GM18520 (cell line): Measurements from ENCODE around the gene VTI1A.
"Not testable (repeated sequence)": the region's sequence is repeated elsewhere in the genome, so short reads cannot be mapped to it uniquely, and the experiment has no call there.

ENCODE experiments used
- ATAC-seq: cut with Tn5 transposase; IDR thresholded peaks from one replicate; pipeline ENCODE4 v1.9.1; 2021; ENCODE audit not compliant: unreplicated experiment

The VTI1A gene

DNA sequence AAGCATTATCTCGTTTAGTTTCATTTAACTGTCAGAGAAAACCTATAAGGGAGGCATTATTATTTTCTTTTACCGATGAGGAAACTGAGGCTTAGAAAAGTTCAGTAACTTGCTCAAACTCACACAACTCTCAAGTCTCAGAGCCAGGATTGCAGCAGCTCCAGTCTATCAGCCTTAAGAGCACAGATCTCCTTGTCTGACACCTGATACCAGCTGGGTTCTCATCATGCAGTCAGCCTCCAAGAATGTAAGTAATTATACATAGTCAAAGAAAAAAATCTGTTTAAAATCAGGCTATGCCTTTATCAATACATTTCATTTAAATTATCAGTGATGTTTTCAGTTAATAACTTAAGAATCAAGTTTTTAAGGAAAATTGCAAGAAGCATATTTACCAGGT, 266.4 kb downstream of the VTI1A start:
- no peak for ATAC-seq

DNA sequence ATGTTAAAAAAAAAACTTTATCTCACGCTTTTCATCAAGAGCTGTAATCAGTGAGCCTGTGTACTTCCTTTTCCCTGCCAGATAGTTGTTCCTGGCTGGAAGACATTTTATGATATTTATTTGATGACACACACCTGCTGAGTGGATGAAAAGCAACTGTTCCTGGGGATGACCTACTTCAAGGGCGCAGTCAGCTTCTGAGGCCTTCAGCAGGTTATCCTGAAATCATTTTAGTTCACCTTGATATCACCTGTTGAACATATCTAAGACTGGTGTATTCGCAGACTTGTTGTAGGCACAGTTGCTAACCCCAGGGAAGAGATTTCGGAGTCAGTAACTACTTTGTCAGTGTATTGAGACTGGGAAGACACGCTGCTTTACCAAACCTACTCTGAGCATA, 268.6 kb downstream of the VTI1A start:
- no peak for ATAC-seq

DNA sequence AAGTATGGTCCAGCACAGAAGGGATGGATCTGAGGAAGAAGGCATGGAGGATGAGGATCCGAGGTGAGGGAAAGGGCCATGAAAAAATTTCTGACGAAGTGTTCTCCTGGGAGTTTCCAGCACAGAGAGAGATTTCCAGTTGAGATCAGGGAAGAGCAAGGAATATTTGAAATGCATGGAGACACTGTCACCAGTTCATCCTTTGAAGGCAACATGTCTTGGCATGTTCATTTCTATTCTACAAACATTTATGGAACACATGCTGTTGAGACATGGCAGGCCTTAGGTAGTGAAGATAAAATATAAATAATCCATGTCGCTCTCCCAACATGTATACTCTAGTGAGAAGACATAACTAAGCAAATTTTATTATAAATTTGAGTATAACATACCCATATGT, 269.1 kb downstream of the VTI1A start:
- ATAC-seq = no peak

DNA sequence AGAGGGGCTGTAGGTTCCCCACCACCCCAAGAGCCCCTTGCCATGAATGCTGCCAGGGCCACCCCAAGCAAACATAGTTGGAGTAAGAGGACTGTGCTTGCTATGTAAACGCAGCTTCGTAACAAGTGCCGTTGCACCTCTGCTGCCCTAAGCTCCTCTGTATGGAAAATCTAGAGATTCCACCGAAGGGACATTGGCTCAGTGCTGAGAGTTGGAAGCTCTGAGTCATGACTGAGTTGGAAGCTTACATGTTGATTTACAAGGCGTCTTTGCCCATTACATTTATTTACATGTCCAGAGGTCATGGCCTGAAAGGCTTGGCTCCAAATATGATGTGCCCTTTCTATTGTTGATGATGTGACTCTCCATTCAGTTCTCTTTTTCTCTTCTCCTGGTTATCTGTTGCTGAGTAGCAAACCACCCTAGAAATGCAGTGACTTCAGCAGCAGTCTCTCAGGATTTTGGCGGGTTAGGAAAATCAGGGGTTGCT, 270.0 kb downstream of the VTI1A start:
- no peak for ATAC-seq

DNA sequence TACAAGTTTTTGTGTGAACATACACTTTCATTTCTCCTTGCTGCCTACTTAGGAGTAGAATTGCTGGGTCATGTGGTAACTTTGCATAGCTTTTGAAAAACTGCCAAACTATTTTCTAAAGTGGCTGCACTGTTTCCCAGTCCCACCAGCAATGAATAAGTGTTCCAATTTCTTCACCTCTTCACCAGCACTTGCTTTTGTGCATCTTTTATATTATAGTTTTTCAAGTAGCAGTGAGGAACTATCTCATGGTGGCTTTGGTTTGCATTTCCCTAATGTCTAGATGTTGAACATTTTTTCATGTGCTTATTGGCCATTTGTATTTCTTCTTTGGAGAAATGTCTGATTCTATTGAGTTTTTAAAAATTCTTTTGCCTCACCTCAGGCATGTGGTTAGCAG, 273.2 kb downstream of the VTI1A start:
- no peak for ATAC-seq

DNA sequence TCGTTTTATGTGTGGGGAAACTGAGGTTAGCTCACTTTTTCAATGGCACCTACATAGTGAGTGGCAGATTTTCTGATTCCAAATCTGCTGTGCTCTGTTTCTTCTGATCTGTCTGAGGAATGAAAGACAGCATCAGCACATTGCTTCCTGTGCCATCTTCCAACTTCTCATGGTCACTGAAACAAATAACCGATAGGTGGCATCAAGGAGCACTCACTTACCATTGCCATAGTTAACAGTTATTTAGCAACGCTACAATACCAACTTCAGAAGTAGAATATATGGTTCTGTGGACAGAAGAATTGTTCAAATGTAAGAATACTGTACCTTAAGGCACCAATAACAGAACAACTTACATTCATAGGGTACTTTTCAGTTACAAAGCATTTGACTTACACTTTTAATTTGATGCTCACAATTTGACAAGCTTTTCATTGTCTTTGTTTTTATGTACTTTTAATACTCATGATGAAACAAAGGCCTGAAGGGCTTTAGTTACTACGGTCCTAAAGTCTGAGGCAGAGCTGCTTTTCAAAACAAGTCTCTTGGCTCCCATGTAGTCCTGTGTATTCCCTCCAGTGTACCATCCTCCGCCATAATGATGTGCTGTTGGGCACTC, 274.2 kb downstream of the VTI1A start:
- ATAC-seq = no peak

DNA sequence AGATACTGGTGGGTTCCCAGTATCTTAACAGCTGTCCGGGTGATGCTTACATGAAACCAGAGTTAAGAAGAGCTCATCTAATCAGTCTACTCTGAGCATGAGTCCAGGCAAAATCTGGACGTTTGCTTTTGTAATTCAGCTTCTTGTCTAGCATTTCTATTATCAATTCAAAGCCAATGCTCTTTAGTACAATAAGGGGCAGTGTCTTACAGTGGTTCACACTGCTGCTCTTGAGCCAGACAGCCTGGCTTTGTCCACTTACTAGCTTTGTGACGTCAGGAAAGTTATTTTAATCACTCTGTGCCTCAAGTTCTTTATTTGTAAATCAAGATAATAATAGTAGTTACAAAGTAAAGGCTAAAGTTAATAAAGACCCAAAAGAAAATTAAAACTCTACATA, 275.7 kb downstream of the VTI1A start:
- no peak for ATAC-seq

DNA sequence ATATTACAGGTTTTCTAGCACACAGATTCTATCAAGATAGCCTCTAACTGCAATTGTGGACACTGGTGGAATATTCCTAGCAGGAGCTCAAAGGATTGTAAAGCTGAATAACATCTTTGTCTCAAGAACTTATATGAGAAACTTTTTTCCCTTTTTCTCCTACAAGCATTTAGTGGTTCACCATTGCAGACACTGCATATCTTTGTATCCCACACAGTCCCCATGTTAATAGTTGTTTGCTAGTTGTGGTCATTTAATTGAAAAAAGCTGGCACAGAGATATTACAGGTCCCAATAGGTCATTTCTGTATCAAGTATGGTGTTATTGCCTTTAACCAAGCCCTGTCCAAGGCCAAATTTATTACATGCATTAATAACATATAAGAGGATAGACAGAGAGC, 276.9 kb downstream of the VTI1A start:
- no peak for ATAC-seq

DNA sequence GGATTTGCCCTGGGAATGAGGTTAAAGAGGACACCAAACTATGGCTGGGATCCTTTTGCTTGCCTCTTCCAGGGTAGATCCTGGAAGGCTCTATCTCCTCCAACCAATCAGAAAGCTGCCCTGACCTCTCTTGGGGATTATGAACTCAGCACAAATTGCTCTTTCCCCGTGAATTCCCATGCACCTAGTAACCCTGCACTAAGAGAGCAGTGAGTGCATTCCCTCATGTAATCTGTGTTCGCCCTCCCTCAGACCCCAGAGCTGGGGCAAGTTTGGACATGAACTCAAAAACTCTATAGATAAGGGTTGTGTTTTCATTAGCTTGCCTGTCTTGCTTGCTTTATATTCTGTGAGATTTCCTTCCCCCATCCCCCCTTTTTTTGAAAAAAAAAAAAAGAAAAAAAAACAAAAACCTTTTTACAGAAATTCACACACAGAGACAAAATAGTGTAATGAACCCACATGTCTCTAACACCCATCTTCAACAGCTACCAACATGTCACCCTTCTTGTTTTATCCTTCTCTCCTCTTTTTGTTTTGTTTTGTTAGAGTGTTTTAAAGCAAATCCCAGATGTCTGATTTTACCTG, 277.5 kb downstream of the VTI1A start:
- no peak for ATAC-seq

DNA sequence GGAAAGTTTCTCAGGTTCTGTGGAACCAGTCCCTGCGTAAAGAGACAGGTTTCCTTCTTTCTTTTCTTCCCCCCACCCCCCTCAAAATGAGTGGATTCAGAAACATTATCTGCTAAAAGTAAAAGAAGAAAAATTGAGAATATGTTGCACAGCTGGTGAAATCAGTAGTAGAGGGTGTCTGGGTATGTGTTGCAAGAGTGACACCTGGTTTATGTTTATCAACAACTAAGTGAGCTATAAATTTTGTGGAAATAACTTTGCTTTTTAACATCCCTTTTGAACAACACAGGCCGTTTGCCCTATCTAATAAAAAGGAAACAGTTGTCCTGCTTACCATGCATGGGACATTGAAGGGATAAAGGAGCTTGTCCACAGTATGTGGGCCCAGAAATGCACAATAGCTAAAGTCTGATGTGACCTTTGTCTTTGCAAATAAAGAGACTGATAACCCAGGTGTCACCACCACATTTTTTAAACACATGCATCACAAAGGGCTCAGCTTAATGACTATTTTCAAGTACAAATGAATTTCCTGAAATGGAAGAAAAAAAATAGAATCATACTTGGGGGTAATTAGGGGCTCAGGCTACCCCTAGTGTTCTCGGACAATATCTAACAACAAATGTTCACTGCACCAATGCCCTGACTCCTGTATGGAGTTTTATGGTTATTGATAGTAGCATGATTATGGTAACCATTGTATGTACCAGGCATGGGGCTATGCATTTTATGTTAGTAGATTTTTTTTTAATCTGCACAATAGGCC, 281.3 kb downstream of the VTI1A start:
- ATAC-seq = no peak

DNA sequence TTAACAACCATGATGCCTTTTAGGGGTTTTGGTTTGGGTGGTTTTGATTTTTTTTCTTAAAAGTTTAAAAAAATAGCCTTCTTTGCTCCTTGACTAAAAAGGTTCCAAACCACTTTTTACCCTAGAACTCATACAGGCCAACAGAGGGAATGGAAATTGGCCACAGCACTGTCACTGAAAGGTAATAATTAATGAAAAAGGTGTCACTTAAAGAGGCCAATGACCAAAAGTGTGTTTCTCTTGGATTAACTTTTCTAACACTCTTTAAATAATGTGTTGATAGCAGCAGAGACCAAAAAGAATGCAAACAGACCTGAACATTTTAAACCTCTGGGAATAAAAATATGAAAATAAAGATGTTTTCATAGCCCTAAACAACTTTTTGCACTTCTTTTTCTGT, 282.0 kb downstream of the VTI1A start:
- ATAC-seq = no peak

DNA sequence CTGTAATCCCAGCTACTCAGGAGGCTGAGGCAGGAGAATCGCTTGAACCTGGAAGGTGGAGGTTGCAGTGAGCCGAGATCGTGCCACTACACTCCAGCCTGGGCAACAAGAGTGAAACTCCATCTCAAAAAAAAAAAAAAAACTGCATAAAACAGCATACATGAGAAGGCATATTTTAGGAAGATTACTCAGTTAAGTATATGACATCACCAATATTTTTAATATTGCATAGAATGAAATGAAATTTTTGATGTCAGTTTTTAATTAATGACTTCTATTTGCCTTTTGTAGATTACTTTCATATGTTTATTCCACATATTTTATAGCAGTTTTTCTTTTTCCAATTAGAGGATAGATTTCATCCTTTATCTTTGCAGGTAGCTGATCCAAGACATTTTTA, 284.4 kb downstream of the VTI1A start:
- not testable (repeated sequence) for ATAC-seq

DNA sequence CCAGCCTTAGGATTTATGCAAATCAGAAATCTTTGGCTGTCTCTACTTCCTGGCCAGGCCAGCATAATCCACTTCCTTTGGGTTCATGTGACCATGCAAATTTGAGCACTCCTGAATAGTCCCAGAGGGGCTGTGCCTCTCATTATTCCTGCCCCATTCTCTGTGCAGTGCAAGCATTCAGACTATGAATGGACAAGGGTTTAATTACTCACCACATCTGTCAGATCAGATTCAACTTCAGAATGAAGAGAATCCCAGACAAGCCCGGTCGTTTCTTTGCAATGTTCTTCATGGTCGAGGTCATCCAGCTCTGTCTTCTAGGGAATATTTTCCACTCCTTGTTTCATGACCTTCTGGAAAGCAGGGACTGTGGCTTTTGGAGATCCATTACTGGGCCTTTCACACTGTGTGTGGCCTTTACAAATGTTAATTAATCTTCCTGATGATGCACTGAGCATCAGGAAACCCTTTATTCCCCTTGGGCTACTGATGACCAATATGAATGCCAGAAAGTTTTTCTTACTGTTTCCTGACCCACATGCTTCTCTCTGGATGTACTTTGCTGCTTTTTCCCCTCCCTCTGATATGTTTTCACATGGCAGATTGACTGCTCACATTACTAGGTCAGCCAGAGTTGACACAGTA, 285.4 kb downstream of the VTI1A start:
- ATAC-seq = no peak

DNA sequence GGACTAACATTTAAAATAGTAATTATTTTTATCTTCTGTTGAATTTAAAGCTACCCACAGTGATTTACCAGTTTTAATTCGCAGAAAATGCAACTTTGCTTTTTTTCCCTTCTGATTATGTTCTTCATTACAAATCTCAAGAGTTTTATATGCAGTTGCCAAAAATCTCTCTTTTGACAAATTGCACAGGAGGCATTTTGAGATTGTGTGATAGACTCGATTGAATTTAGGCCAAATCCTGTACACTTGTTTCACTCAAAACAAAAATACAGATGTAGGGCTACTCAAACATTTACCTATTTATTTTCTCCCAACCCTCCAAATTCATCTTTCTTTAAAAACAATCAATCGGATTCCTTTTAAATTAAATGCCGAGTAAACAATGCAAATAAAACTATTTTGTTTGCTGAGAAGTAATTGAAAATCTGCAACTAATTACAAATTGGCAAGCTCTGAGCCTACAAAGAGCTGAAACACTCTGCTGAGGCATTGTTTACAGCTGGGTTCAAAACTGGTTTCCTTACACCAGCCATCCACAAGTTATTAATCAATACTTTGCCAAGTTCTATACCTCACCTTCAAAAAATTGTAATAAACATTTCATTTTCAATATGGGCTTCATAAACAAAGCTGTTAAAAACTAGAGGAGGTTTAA, 288.2 kb downstream of the VTI1A start:
- ATAC-seq = no peak

DNA sequence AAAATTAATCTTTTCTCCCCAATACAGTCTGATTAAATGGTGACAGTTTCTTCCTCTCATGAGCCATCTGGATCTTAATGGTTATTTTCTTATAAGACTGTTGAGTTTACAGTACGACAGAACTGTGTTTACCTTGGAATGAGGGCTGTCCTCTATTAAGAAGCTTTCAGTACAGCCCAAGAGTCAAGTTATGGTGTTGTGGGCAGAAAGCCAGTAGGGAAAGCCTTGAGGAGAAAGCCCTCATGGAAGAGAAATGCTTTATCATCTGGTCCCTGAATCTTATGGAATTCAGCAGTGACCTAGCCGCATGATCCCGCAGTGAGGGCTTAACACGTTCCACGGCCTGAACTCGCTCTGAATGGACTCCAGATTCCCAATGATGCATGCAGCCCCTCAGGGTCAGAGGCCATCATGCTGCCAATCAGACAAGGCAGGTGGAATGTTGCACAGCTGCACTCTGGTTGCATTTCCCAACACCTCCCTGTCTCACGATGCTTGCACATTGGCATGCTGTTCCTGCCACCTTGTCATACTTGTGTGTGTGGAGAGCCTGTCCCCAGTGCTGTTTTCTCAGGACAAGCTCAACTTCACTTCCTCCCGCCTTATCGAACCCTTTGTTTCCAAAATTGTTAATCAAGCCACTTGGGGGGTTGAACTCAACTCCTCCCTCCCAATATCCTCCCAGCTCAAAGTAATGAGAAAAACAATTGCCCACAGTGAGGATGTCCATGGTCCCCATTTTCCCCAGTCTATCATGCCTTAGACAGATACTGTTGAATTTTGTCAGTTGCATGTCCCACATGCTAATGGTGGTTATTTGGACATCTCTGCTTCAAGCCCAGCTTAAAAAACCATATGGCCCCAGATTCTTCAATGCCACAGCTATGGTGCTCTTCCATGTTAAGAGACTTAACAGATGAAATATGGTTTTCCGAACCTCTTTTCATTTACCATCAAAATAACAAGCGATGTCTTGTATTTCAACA, 291.9 kb downstream of the VTI1A start:
- ATAC-seq = no peak

DNA sequence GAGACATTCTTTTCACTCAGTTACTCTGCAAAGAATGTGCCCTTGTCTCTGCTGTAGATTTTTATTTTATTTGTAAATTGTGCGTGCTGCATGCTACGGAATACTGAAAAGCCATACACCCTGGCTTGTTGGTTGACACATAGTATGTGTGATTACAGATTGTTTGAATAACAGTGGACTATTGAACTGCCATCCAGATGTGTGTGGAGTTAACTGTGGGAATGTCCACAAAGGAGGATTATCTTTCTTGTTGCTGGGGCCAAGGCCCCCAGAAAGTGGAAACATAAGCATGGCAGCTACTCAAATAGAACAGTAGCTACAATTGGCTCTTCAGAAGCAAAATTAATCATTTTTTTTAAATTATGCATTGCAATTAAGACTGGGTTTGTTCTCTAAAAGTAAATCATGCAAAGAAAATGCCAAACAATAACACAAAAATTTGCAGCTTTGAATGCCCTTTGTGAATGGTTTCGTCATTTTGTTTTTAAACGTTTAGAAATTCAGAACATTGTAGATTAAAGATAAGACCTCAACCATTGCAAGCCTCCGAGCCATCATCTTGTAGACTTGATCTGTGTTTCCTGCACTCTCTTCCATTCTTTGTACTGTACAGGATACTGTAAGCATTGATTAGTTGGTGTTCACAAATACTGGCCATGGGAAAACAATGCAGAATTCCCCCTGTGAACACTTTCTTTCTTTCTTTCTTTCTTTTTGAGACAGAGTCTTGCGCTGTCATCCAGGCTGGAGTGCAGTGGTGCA, 292.8 kb downstream of the VTI1A start:
- no peak for ATAC-seq

DNA sequence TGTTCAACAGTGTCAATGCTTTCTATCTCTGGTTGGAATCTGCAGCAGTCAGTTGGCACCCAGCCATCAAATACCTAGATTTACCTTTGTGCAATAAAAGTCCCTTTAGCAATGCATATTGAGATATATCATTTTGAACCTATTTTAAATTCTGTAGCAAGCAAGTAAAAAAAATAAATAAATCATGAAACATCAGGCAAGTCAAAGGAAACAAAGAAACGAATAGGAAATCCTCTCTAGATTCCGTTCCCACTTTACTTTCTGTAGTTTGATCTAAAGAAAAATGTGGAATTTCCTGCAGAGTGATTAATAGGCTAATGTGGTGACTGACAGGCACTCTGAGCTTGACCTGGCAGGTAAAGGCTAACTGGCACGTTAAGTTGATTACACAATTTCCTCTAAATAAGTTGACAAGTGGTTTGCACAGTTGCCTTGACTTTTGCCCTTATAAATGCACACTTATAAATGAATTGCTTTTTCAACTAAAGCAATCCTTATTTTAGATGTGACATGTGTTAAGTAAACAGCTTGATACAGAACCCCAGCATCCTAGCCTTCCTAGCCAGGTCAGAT, 294.9 kb downstream of the VTI1A start:
- no peak for ATAC-seq

DNA sequence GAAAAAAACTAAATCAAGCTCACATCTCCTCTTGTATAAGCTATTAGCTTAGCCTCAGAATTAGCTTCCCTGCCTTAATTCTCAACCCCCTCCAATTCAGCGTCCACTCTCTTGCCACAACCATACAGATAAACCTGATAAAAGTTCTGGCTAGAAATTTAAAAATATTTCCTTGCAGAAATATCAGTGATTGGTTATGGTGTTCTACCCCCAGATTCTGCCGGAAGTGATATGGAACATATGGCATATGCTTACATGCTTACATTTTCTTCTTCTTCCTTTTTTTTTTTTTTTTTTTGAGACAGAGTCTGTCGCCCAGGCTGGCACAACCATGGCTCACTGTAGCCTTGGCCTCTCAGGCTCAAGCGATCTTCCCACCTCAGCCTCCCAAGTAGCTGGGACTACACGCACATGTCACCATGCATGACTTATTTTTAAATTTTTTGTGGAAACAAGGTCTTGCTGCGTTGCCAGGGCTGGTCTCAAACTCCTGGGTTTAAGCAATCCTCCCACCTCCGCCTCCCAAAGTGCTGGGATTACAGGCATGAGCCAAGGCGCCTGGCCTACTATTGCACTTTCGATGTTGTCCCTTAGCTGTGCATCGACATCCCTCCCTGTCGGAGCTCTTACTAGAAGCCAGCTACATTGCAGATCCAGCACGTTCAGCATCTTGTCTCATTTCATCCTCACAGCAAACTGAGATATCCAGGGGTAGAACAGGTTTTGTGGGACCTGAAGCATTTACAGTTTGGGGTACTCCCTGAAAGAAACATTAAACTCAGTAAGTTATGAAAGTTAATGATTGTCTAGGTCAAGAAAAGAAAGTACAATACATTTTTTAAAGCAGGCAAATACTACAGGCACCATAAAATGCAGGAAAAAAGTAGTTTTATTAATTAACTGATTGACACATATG, 297.4 kb downstream of the VTI1A start:
- ATAC-seq = no peak
